Nasal cavity respiratory epithelium epithelial cell of viscerocranial mucosa (primary cell): ENCODE results near the gene KCNK1. TPM values are rescaled to one million over a fixed set of nuclear protein-coding genes. Genes with fewer than 3 reads are reported as not detected.

Experiments
- total RNA-seq: library from RNA; depleted of rRNA; stranded (reverse); fragments of >200 nt; gene quantifications from 2 replicates; pipeline ENCODE4 v1.2.3, GENCODE V29; 2014

The KCNK1 gene
- 20.8 and 24.6 TPM in 2 replicates for total RNA-seq

GRCh38 chr1:233613252-233614172 lies at the start of gene KCNK1:
KCNK1 (plus strand) TSS chr1:233614106; CDS start chr1:233614172, 66 bp downstream.

